22Rv1 (cell line): ENCODE measurements around the gene STX11.

Source experiments
- ZFX ChIP-seq: fragments of 450-650 bp; IDR thresholded peaks from 2 replicates; pipeline ENCODE4 v1.6.1; 2017; ENCODE audit warnings: antibody characterized with exemption, borderline replicate concordance
- TF ChIP-seq, protein P1 (sequence below): fragments of 450-650 bp; IDR thresholded peaks from 2 replicates; pipeline ENCODE4 v1.5.1; 2017; ENCODE audit warnings: mild to moderate bottlenecking

- TF ChIP-seq, protein P1, sequence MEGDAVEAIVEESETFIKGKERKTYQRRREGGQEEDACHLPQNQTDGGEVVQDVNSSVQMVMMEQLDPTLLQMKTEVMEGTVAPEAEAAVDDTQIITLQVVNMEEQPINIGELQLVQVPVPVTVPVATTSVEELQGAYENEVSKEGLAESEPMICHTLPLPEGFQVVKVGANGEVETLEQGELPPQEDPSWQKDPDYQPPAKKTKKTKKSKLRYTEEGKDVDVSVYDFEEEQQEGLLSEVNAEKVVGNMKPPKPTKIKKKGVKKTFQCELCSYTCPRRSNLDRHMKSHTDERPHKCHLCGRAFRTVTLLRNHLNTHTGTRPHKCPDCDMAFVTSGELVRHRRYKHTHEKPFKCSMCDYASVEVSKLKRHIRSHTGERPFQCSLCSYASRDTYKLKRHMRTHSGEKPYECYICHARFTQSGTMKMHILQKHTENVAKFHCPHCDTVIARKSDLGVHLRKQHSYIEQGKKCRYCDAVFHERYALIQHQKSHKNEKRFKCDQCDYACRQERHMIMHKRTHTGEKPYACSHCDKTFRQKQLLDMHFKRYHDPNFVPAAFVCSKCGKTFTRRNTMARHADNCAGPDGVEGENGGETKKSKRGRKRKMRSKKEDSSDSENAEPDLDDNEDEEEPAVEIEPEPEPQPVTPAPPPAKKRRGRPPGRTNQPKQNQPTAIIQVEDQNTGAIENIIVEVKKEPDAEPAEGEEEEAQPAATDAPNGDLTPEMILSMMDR = no peak
- TF ChIP-seq ZFX = no peak
Measured at GRCh38 chr6:144145541-144145940, 4.8 kb upstream of the STX11 start.
